BE2C (cell line): ENCODE results near the gene SERINC4.
A peak's percentile ranks its signal among the peaks of the same experiment; 100 is the strongest.

Source experiments
- DNase-seq: peaks from one replicate; pipeline ENCODE4 v3.0.0-alpha.2; 2020
- H3K27me3 ChIP-seq: fragments of 250-450 bp; sonication (Bioruptor Pico); 2 replicates; pipeline ENCODE4 v1.5.1; 2020; ENCODE audit warnings: mild to moderate bottlenecking
- H3K36me3 ChIP-seq: fragments of 250-450 bp; sonication (Bioruptor Pico); 2 replicates; pipeline ENCODE4 v1.5.1; 2020; ENCODE audit warnings: mild to moderate bottlenecking
- H3K4me1 ChIP-seq: fragments of 250-450 bp; sonication (Bioruptor Pico); 2 replicates; pipeline ENCODE4 v1.5.1; 2020
- H3K4me3 ChIP-seq: 2 replicates; pipeline ENCODE4 v1.5.1; 2011; ENCODE audit warnings: low read depth, low read length
- H3K9me3 ChIP-seq: fragments of 250-450 bp; sonication (Bioruptor Pico); 2 replicates; pipeline ENCODE4 v1.5.1; 2020
- TF ChIP-seq, protein P1 (sequence below): IDR thresholded peaks from 2 replicates; pipeline ENCODE4 v1.5.1; 2012; ENCODE audit warnings: mild to moderate bottlenecking, low read depth, low read length

Gene SERINC4

DNA sequence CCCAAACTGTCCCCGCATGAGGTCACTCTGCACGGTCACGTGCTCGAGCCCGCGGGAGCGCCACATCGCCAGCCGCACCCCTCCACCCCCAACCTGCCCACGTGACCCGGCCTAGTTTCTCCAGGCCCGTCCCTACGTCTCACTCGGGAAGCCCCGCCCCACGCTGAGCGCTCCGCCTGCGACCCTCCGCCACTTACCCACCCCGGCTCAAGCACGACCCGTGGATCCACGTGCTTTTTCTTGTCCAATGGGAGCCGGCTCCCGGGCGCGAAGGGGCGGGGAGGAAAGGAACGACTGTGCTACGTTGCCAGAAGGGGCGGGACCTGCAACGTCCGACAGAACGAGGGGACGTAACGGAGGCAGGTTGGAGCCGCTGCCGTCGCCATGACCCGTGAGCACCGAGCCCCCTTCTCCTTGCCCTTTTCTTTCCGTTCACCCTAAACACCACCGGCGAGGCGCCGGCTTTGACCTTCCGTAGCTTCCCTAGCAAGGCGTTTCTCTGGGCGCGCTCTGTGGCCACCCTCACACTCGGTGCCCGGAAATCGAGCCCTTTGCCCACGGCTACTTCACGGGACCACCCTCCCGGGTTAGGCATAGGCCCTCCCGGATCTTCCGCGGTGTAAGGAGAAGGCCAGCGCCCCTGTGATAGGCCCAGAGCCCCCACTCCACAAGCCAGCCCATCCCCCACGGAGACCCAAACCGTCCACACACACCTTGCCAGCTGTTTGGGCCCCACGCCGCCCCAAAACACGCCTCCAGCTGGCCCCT, 7.8 kb downstream of the SERINC4 start, which contains the start of gene SERF2:
Gene SERF2, plus strand, starts transcription at position 328 of the 768 bp plus-strand sequence. Its CDS starts 57 bp downstream, at position 385.
- DNase-seq = peak; percentile 100
- no peaks in the 10 kb centered on the region for H3K27me3 ChIP-seq
- TF ChIP-seq, protein P1, sequence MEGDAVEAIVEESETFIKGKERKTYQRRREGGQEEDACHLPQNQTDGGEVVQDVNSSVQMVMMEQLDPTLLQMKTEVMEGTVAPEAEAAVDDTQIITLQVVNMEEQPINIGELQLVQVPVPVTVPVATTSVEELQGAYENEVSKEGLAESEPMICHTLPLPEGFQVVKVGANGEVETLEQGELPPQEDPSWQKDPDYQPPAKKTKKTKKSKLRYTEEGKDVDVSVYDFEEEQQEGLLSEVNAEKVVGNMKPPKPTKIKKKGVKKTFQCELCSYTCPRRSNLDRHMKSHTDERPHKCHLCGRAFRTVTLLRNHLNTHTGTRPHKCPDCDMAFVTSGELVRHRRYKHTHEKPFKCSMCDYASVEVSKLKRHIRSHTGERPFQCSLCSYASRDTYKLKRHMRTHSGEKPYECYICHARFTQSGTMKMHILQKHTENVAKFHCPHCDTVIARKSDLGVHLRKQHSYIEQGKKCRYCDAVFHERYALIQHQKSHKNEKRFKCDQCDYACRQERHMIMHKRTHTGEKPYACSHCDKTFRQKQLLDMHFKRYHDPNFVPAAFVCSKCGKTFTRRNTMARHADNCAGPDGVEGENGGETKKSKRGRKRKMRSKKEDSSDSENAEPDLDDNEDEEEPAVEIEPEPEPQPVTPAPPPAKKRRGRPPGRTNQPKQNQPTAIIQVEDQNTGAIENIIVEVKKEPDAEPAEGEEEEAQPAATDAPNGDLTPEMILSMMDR = no peak
- H3K4me1 ChIP-seq = peaks cover 2% of the 10 kb centered on the region; the same call in 1 of the 2 replicates
- peaks cover 35% of the 10 kb centered on the region for H3K36me3 ChIP-seq
- peak within 1 kb of the TSS; percentile 91 for H3K4me3 ChIP-seq
- H3K9me3 ChIP-seq = no peaks in the 10 kb centered on the region

DNA sequence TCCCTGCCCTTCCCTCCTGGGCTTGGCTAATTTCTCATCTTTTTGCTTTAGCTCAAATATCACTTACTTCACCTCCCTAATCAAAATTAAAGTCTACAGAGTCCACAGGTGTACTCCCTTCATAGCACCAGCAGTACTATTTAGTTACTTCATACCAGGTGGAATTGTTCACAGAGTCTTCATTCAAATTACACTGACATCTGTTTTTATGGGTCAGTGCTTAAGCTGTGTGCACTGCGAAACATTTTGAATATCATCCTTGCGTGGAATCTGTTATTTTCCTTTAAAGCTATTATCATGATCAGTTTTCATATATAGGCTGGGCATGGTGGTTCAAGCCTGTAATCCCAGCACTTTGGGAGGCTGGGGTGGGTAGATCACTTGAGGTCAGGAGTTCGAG, 10.6 kb downstream of the SERINC4 start:
- Histone ChIP-seq H3K36me3 (peaks cover 14% of the 10 kb centered on the region), H3K9me3 (no peaks in the 10 kb centered on the region; the same call in 1 of the 2 replicates), H3K27me3 (no peaks in the 10 kb centered on the region), H3K4me3 (no peak overlapping the region), H3K4me1 (peaks cover 1% of the 10 kb centered on the region; the same call in 1 of the 2 replicates)
- no peak for DNase-seq
- TF ChIP-seq, protein P1 = no peak

DNA sequence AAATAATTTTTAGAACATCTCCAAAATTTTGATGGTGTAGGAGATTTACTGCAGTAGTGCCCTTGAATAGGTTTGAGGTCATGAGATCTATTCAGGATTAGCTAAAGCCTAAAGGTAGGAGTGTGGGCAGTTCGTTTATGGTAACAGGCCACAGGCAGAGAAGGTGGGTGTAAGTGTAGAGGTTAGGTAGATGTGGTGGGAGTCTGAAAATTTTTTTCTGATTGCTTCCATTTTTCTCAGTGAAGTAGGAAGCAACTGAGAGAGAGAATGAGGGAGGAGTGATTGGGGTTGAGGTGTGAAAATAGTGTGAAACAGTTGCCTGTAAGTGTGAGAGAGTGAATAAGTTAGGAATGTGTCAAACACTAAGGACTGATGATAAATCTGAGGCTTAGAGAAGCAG, 21.0 kb downstream of the SERINC4 start:
- no peak overlapping the region for H3K4me3 ChIP-seq
- 0 out of 2 replicates have a peak, but pooled peaks cover 3% of the 10 kb centered on the region for H3K4me1 ChIP-seq
- H3K36me3 ChIP-seq = peaks cover 3% of the 10 kb centered on the region; the same call in 1 of the 2 replicates
- TF ChIP-seq, protein P1 = no peak
- no peaks in the 10 kb centered on the region for H3K9me3 ChIP-seq
- H3K27me3 ChIP-seq = no peaks in the 10 kb centered on the region
- no peak for DNase-seq

DNA sequence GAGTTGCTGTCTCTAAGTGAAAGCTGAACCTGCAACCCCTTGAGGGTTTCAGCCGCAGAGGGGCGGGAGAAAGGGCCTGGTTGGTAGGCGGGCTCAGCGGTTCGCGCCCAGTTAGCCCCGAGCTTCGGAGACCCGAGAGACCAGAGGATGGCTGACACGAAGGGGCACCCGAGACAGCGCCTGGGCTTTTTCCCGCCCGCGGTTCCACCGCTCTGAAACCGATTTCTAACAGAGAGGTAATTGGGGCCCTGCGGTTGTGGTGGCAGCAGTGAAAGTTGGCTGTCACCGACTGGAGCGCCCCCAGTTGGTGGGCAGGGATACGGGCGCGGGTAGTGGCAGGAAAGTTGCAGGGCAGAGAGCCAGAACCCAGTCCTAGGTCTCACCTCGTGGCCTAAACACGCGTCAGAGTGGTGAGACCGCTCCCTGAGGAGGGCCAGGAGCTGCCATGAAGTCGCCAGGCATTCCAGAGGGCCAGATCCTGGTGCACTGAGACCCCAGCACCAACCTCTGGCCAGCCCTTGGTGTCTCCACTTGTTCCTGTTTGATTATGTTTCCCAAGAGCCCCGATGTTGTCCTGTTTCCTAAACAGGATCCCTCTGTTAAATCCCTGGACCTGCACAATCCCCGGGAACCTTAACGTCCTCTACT, 22.6 kb downstream of the SERINC4 start:
- Histone ChIP-seq H3K4me3 (peak overlapping the region; percentile 72), H3K27me3 (no peaks in the 10 kb centered on the region), H3K4me1 (0 out of 2 replicates have a peak, but pooled peaks cover 3% of the 10 kb centered on the region), H3K9me3 (no peaks in the 10 kb centered on the region), H3K36me3 (peaks cover 12% of the 10 kb centered on the region)
- TF ChIP-seq, protein P1 = peak; percentile 48
- peak; percentile 71 for DNase-seq

DNA sequence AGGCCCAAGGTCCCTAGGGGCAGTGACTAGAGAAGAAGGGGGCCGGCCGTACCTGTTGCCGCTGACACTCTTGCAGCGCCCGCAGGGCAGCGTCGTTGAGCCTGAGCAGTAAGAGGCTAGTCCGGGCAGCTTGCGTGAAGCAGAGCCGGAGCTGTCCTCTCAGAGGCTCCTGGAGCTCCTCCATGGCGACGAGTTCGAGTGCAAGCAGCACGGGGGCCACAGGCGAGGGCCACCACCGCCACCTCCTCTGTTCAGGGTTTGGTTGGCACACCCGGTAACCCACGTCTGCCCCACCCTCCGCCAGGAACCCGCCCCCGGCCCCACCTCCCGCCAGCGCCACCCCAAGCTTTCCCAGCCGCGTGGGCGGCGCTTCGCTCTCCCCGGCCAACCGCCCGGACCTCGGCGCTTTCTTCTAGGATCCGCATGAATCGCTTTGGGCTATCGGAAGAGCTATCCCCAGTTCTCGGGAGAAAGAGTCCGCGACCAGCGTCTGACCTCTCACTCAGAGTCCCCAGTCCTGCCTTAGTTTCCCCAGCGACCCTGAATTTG, 23.2 kb downstream of the SERINC4 start, which contains the start of gene ELL3:
Gene ELL3, minus strand, starts transcription at position 249 of the 549 bp plus-strand sequence. Its CDS starts 65 bp downstream, at position 184.
- TF ChIP-seq, protein P1 = no peak
- H3K4me1 ChIP-seq = 0 out of 2 replicates have a peak, but pooled peaks cover 3% of the 10 kb centered on the region
- no peaks in the 10 kb centered on the region for H3K27me3 ChIP-seq
- DNase-seq = peak; percentile 66
- H3K9me3 ChIP-seq = no peaks in the 10 kb centered on the region
- peaks cover 18% of the 10 kb centered on the region for H3K36me3 ChIP-seq
- H3K4me3 ChIP-seq = peak within 1 kb of the TSS; percentile 72
